SU-DHL-6 (cell line): ENCODE results near the gene STRA6.

Experiments used
- H2AFZ ChIP-seq: fragments of 200-600 bp; sonication (generic); 2 replicates; pipeline ENCODE4 v1.6.1; 2014; ENCODE audit warnings: low read depth, mild to moderate bottlenecking, moderate library complexity, mixed read lengths, antibody characterized with exemption, low read length; ENCODE audit not compliant: severe bottlenecking
- H3F3A ChIP-seq: fragments of 200-600 bp; shearing (Covaris generic); 2 replicates; pipeline ENCODE4 v1.6.0; 2016; ENCODE audit warnings: antibody characterized with exemption, mild to moderate bottlenecking; ENCODE audit not compliant: insufficient read depth
- H3K27ac ChIP-seq: fragments of 200-600 bp; sonication (generic); 2 replicates; pipeline ENCODE4 v1.5.1; 2016; ENCODE audit warnings: low read depth, mild to moderate bottlenecking, low read length, moderate library complexity, mixed read lengths
- H3K27me3 ChIP-seq: fragments of 200-600 bp; sonication (generic), shearing (Covaris generic); 2 replicates; pipeline ENCODE4 v1.6.0; 2014; ENCODE audit warnings: mild to moderate bottlenecking, low read length
- H3K36me3 ChIP-seq: fragments of 200-600 bp; sonication (generic); 2 replicates; pipeline ENCODE4 v1.6.1; 2014; ENCODE audit warnings: mild to moderate bottlenecking, low read length, mixed read lengths
- H3K4me2 ChIP-seq: fragments of 300-600, 200-600 bp; shearing (Covaris generic), sonication (generic); 2 replicates; pipeline ENCODE4 v1.6.0; 2014; ENCODE audit warnings: low read length, low read depth, mild to moderate bottlenecking; ENCODE audit not compliant: poor library complexity, severe bottlenecking
- H3K4me3 ChIP-seq: fragments of 200-600 bp; sonication (generic); 2 replicates; pipeline ENCODE4 v1.5.1; 2014; ENCODE audit warnings: antibody characterized with exemption, low read length, mild to moderate bottlenecking, mixed read lengths; ENCODE audit not compliant: insufficient read depth, poor library complexity, severe bottlenecking
- H3K79me2 ChIP-seq: fragments of 200-600 bp; sonication (generic); 2 replicates; pipeline ENCODE4 v1.6.1; 2014; ENCODE audit warnings: mild to moderate bottlenecking, low read length, moderate library complexity; ENCODE audit not compliant: insufficient read depth
- H3K9ac ChIP-seq: fragments of 200-600 bp; sonication (generic); 2 replicates; pipeline ENCODE4 v1.7.0; 2014; ENCODE audit warnings: mild to moderate bottlenecking, low read length
- H3K9me2 ChIP-seq: fragments of 200-600 bp; sonication (generic); replicated peaks from 2 replicates; pipeline ENCODE4 v1.6.1; 2014; ENCODE audit warnings: low read length; ENCODE audit not compliant: insufficient read depth
- H3K9me3 ChIP-seq: fragments of 200-600 bp; sonication (generic); 2 replicates; pipeline ENCODE4 v1.6.1; 2014; ENCODE audit warnings: low read length, mixed read lengths; ENCODE audit not compliant: insufficient read depth
- H4K20me1 ChIP-seq: fragments of 200-600 bp; sonication (generic); 2 replicates; pipeline ENCODE4 v1.6.1; 2014; ENCODE audit warnings: low read depth, mild to moderate bottlenecking, antibody characterized with exemption, low read length, moderate library complexity, mixed read lengths
- CTCF ChIP-seq: fragments of 200-600 bp; sonication (generic); IDR thresholded peaks from one replicate; pipeline ENCODE4 v1.5.1; 2017; ENCODE audit warnings: antibody characterized with exemption, mild to moderate bottlenecking, low read length, moderate library complexity; ENCODE audit not compliant: insufficient read depth, poor library complexity, severe bottlenecking
- EZH2phosphoT487 ChIP-seq: fragments of 200-600 bp; sonication (generic), shearing (Covaris generic); conservative IDR thresholded peaks from 2 replicates; pipeline ENCODE4 v1.6.1; 2018; ENCODE audit warnings: mild to moderate bottlenecking, antibody characterized with exemption, low read length, moderate library complexity, mixed read lengths

STRA6 gene

DNA sequence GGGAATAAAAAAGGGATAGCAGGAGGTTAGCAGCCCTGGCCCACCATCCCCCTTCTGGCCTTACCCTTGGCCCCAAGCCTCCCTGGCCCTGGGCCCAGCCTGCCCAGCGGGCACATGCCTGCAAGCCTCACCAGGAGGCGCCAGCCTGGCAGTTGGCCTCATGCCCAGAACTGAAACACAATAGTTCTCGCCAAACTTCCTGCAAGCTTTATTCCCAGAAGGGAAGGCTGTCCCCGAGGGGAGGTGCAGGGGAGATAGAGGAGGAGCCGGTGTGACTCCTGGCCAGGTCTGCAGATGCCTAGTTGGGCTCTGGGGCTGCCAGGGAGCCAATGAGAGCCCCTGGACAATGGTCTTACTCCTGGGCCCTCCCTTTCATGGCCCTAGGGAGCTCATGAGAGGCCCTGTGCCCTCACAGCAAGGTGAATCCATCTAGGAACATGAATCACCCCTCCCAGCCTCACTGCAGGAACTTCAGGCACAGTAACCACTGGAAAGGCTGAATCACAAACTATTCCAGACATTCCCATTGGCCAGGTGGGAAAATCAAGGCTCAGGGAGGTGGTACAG, 37.5 kb upstream of the STRA6 start:
- no peak overlapping the region for H3K27ac ChIP-seq
- H3F3A ChIP-seq, result no peaks in the 10 kb centered on the region
- H3K9me3 ChIP-seq, result no peaks in the 10 kb centered on the region
- no peaks in the 10 kb centered on the region for H3K9me2 ChIP-seq
- H3K9ac ChIP-seq, result no peak overlapping the region
- no peak overlapping the region for H3K4me3 ChIP-seq
- H4K20me1 ChIP-seq, result no peaks in the 10 kb centered on the region
- H3K79me2 ChIP-seq, result no peaks in the 10 kb centered on the region
- no peaks in the 10 kb centered on the region for H3K27me3 ChIP-seq
- no peak overlapping the region for H3K4me2 ChIP-seq
- no peak overlapping the region for H2AFZ ChIP-seq
- TF ChIP-seq EZH2phosphoT487 (no peak), CTCF (no peak)
- H3K36me3 ChIP-seq, result no peaks in the 10 kb centered on the region

DNA sequence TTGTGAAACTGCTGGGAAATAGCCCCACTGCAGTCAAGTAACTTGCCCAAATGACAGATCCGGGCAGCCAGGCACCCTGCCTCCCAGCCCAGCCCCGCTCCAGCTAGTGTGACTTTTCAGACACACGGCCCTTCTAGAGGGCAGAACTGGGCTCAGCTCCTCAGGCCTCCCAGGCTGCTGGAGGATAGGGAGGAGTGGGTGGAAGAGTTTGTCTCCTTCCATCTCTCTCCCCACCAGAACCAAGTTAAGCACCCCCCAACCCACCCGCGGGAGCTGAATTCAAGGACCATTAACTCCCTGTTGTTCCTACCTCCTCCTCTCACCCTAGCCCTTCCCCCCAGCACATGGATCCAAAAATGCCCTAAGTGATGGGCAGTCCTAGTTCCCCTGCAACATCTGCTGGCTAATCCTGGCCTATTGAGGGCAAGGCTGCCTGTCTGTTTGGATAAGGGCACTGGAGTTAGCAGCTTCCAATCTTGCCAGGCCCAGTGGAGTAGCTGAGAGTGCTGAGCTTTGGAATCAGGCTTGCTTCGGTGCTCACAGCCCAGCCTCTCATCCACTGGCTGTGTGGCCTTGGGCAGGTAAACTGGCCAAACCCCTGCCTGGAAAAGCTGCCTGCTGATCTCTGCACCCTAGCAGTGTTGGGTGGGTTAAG, 36.6 kb upstream of the STRA6 start:
- Histone ChIP-seq H3K27ac (no peak overlapping the region), H4K20me1 (no peaks in the 10 kb centered on the region), H2AFZ (no peak overlapping the region), H3K9me2 (no peaks in the 10 kb centered on the region), H3K9ac (no peak overlapping the region), H3F3A (no peaks in the 10 kb centered on the region), H3K9me3 (no peaks in the 10 kb centered on the region), H3K36me3 (no peaks in the 10 kb centered on the region), H3K4me2 (no peak overlapping the region), H3K27me3 (no peaks in the 10 kb centered on the region), H3K79me2 (no peaks in the 10 kb centered on the region), H3K4me3 (no peak overlapping the region)
- TF ChIP-seq EZH2phosphoT487, result no peak
- no peak for TF ChIP-seq CTCF

GRCh38 chr15:74235962-74236361, 33.4 kb upstream of the STRA6 start, which contains the start of gene CCDC33:
Gene CCDC33 (plus strand): TSS chr15:74236326. CDS start chr15:74236720, 394 bp downstream.
- no peak within 1 kb of the TSS for H3K27ac ChIP-seq
- no peaks in the 10 kb centered on the region for H4K20me1 ChIP-seq
- no peak within 1 kb of the TSS for H3K4me2 ChIP-seq

More at GRCh38 chr15:74235962-74236361, 33.4 kb upstream of the STRA6 start, which contains the start of gene CCDC33:
- Histone ChIP-seq H3K4me3 (no peak within 1 kb of the TSS), H3F3A (no peaks in the 10 kb centered on the region), H3K27me3 (no peaks in the 10 kb centered on the region), H3K9me3 (no peaks in the 10 kb centered on the region), H3K9me2 (no peaks in the 10 kb centered on the region), H3K36me3 (no peaks in the 10 kb centered on the region), H3K9ac (no peak within 1 kb of the TSS), H3K79me2 (no peaks in the 10 kb centered on the region), H2AFZ (no peak within 1 kb of the TSS)
- TF ChIP-seq EZH2phosphoT487, result no peak
- TF ChIP-seq CTCF, result no peak
